Suppressor macrophage treated with lipopolysaccharide for 4 hours (primary cell): ENCODE measurements around the gene LBX1.

Source experiments
- DNase-seq: peaks from one replicate; pipeline ENCODE4 v3.0.0-alpha.2; 2020

The LBX1 gene

GRCh38 chr10:101241840-101242707 is 12.8 kb upstream of the LBX1 start:
- no peak for DNase-seq

- DNase-seq: peak; percentile 49
Measured at GRCh38 chr10:101238732-101239105, 9.5 kb upstream of the LBX1 start.

- DNase-seq: no peak
Measured at GRCh38 chr10:101237982-101238731, 8.9 kb upstream of the LBX1 start.

GRCh38 chr10:101237081-101237981 is 8.1 kb upstream of the LBX1 start:
- DNase-seq: no peak

- no peak for DNase-seq
Measured at GRCh38 chr10:101236376-101237080, 7.3 kb upstream of the LBX1 start.

- DNase-seq: no peak
Measured at GRCh38 chr10:101235766-101236165, 6.5 kb upstream of the LBX1 start.

GRCh38 chr10:101234333-101234732 is 5.1 kb upstream of the LBX1 start:
- no peak for DNase-seq

- DNase-seq: no peak
Measured at GRCh38 chr10:101233863-101234262, 4.6 kb upstream of the LBX1 start.

- DNase-seq: no peak
Measured at GRCh38 chr10:101233443-101233842, 4.2 kb upstream of the LBX1 start.

GRCh38 chr10:101231912-101232689 is 2.8 kb upstream of the LBX1 start:
- no peak for DNase-seq

GRCh38 chr10:101231092-101231491 is 1.8 kb upstream of the LBX1 start:
- no peak for DNase-seq

- DNase-seq: no peak
Measured at GRCh38 chr10:101230183-101230917, 1.1 kb upstream of the LBX1 start.

- DNase-seq: no peak
Measured at GRCh38 chr10:101228966-101229265, 347 bp downstream of the LBX1 start.

- no peak for DNase-seq
Measured at GRCh38 chr10:101228153-101228965, 904 bp downstream of the LBX1 start.

- no peak for DNase-seq
Measured at GRCh38 chr10:101227429-101228152, 1.7 kb downstream of the LBX1 start.

- DNase-seq: no peak
Measured at GRCh38 chr10:101226491-101227428, 2.5 kb downstream of the LBX1 start.

GRCh38 chr10:101225846-101226421 is 3.3 kb downstream of the LBX1 start:
- DNase-seq: no peak
